Measurements from ENCODE around the gene FTO.

Gene FTO

GRCh38 chr16:53952215-53953208 lies 248.6 kb downstream of the FTO start:
- no peak for DNase-seq (ENCODE audit: extremely low read depth, low read depth)
- no peak for TF ChIP-seq CTCF (IDR thresholded peaks at IDR 0.05; ENCODE audit: low read depth, low read length)

- no peak for DNase-seq (ENCODE audit: extremely low read depth, low read depth)
- no peak for TF ChIP-seq CTCF (IDR thresholded peaks at IDR 0.05; ENCODE audit: low read depth, low read length)
Observed at GRCh38 chr16:53953336-53953735, 249.4 kb downstream of the FTO start.

DNA sequence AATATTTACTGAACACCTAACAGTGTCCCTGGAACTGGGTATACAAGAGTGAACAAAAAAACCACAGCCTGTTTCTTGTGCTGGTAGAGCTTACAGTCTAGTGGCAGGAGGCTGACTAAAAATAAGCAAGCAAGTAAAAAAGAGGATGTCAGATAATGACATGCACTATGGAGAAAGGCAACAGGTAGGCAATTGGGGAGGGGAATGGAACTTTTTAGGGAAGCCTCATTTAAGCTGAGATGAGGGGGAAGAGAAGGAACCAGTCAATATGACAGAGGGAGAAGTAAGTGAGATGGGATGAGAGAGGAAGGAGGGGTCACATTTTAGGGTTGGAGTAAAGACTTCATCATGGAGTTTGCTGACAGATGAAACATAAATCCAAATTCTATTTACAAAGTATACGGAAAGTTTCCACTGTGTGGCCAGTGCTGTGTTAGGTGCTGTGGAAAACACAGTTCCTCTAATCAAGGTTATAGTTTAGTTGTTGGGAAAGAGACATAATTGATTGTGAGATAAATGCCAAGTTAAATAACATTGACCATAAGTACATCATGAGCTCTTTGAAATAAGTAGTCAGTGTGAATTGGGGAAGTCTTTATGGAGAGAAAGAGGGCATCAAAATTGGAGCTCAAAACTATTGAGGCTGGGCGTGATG lies 251.4 kb downstream of the FTO start:
- no peak for DNase-seq (ENCODE audit: extremely low read depth, low read depth)
- no peak for TF ChIP-seq CTCF (IDR thresholded peaks at IDR 0.05; ENCODE audit: low read depth, low read length)

DNA sequence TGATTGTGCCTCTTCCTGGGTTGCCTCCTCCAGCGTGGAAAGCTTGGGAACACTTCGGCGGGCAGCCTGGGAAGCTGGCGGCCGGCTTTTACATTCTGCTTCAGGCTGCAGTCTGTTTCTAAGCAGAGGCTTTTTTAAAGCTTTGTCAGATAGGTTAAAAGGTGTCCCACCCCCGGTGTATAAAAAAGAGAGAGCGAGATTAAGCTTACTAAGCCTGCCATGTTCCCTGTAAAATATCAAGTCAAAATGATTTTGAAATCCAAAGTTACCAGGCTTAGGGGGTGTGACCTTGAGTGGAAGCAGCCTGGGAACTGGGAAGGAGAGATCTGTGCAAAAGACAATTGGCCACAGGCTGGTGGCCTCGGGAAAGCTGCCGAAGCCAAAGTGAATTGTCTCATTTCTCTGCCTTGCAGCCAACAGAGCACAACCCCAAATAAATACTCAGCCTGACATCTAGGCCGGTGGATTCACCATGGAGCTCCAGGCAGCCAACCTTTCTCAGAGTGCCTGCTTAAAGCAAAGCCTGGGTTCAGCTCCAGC lies 254.5 kb downstream of the FTO start:
- DNase-seq (ENCODE audit: extremely low read depth, low read depth): no peak
- no peak for TF ChIP-seq CTCF (IDR thresholded peaks at IDR 0.05; ENCODE audit: low read depth, low read length)

DNA sequence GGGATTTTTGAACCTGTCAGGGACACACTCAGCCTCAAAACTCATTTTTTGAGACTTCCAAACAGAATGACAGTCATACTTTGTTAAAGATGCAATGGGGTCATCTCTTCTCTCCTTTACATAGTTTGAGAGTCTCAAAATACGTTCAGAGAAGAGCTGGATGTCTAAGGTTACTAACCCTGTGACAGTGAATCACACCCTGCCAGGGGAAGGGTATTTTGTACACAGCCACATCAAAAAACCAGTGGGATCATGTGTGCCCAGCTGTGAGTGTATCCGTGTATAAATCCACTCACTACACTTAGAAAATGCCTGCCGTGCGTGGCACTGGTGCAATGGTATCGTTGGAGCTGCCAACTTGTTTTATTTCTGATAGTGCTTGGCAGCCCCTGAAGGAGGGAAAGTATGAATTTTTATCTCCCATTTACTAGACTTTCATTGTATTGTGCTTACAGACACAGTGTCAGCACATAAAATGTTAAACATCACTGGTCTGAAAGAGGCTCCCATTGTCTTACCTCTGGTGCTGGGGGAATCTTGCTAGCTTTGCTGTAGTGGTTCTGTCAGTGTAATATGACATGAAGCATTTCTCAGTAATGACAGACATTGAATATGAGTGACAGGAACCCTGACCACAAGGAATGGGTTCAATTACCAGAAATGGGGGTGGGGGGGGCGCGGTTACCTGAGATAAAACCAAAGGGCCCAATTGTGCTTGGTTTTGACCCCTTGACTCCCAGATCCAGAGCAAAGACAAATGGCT lies 256.3 kb downstream of the FTO start:
- DNase-seq (ENCODE audit: extremely low read depth, low read depth): no peak
- TF ChIP-seq CTCF (IDR thresholded peaks at IDR 0.05; ENCODE audit: low read depth, low read length): no peak

- no peak for DNase-seq (ENCODE audit: extremely low read depth, low read depth)
Observed at GRCh38 chr16:53960954-53961616, 257.1 kb downstream of the FTO start.

More at GRCh38 chr16:53960954-53961616, 257.1 kb downstream of the FTO start:
- no peak for TF ChIP-seq CTCF (IDR thresholded peaks at IDR 0.05; ENCODE audit: low read depth, low read length)
